Measurements from ENCODE around the gene CRNKL1.

CRNKL1 gene

DNA sequence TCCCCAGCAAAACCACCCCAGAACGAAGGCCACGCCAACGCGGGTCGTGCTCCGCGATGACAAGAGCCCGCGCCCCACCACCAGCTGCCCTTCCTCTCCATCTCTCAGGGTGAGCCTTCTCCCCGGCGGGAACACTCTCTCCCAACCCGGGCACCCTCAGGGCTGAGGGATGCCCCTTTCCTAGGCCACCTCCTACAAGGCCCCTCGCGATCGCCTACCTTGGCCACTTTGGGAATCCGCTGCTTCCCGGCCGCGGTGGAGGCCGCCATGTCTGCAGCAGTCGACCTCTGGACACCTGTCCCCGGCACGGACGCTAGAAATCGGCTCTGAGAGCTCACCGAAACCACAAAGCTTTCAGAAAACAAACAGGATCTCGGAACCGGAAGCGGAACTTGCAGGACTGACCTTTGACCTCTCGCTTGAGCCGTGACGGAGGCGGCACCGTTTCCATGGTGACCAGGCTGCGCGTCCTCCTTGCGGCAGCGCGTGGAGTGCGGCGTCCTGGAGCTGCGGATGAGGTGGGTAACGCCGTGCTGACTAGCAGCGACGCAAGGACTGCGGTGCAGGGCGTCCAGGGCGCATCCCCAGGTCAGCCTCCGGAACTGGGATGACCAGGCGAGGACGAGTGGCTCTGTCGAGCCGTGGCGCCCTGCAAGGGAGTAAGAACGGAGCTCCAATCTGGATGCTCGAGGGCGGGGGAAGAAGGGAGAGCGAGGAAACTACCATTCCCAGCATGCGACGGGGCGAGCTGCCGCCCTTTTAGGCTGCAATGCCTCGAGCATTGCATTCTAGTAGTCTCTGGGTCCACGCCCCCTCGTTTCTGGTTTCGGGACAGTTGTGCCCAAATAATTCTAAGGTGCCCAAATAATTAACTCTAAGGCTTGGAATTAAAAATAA is at the start of gene CRNKL1, which contains the start of gene CFAP61:
Gene CRNKL1 (minus strand): TSS at position 393 of the 897 bp plus-strand sequence. CDS start 124 bp downstream, at position 269.
Gene CFAP61 (plus strand): TSS at position 459 of the 897 bp plus-strand sequence. CDS start 4,122 bp downstream, outside the sequence.
- peak; percentile 96 to 98 for DNase-seq

DNA sequence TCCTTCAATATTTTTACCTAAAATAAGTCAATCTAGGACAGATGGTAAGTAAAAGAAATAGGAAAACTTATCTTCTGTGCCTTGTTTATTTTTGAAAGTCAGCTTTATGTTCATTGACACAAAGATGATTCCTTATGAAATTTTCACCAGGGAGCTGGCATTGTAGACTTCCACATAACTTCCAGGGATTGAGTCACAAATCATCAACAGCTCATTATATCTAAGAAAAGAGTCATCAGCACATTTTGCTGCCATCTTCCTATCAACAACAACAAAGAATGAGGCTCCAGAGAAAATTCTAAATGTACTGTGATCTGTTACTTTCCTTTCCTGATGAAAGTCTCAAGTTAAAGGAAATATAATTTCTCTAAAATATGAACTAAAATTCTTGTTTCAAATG is 48.6 kb upstream of the CRNKL1 start:
- no peak for DNase-seq

DNA sequence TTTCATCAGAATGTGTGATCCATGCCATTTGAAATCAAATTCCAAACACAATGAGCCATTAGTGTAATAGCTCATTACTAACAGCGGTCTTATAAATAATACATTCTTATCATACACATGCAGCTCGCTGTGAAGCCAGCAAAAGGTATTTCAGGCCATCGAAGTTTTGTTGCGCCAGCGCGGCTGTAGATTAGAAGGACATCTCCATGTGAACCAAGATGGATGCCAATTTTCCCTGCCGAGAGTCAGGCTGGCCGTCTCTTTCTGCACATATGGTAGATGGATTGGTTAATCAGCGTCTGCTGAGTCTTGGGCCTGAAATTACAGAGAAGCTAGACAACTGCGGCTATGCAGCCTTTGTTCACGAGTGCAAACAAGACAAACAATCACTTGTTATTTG is 44.2 kb upstream of the CRNKL1 start:
- no peak for DNase-seq

DNA sequence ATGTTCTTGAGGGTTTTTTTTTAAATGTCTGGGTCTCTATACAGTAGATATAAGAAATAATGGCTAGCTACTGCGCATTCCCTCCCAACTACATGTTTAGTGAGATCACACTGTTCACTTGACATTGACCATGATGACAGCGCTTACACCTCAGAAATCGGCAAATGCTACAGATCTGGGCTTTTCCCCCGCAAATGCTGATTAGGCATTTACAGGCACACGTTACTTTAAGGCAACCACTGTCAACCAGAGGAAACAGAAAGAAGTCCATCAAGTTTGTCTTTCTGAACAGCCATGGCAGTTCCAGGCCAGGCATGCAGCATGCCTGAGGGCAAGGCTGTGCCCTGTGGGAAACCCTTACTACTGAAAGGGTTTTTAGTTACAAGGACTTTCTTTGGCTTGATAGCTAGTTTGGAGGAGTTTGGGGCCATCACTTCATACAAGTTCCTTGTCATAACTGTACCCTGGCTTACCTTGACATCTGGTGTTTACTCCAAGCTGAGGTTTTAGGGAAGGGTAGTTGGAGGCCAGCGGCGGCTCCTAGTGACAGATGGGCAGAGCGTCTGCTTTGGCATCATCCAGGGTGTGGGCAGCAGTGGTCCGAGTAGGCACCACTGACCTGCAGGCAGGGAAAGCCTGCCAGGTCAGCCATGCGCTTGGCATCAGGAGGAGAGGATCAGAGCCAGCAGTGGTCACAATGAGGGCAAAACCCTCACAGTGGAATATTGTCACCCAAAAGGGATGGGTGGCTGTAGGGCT is 43.0 kb upstream of the CRNKL1 start:
- DNase-seq = no peak

DNA sequence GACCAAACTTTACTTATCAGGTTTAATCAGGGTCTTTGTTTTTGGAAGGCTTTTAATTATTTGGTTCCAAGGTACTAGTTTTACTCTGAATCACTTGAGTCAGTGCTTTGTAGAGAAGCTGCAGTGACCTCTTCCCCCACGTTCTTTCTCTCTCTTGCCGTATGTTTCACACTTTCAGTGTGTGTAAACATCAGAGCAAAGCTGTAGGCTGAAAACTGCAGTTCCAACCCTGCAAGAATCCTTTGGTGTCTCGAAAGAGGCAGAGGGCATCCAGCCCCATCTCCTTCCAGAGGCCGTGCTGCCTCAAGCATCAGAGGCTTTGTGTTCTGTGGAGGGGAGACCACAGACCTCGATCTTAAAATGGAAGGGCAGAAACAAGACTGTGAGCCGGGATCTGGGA is 42.1 kb upstream of the CRNKL1 start:
- DNase-seq = no peak

DNA sequence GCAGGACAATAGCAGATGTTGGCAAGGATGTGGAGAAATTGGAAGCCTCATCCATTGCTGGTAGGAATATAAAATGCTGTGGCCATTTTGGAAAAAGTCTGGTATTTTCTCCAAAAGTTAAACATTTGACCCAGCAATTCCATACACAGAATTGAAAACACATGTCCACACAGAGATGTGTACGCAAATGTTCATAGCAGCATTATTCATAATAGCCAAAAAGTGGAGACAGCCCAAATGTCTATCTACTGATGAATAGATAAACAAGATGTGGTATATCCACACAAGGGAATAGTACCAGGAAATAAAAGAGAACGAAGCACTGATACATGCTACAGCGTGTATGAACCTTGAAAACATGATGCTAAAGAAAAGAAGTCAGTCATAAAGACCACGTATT is 40.6 kb upstream of the CRNKL1 start:
- no peak for DNase-seq

DNA sequence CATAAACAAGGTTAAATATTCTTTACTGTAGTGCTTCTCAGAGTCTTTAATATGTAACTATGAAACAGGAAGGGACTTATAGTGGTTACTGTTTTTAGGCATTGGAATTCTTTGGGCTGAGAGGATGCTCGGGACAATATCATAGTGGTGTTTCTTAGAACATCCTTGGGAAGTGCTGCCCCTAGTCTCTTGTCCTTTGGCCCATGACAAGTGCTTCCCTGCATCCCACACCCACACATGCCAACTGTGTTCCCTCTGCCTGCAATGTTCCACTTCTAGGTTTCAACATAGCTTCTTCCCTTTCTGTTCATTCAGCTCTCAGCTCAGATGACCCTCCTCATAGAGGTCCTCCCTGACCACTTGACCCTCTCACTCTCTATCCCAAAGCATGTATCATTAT is 37.7 kb upstream of the CRNKL1 start:
- DNase-seq = no peak

DNA sequence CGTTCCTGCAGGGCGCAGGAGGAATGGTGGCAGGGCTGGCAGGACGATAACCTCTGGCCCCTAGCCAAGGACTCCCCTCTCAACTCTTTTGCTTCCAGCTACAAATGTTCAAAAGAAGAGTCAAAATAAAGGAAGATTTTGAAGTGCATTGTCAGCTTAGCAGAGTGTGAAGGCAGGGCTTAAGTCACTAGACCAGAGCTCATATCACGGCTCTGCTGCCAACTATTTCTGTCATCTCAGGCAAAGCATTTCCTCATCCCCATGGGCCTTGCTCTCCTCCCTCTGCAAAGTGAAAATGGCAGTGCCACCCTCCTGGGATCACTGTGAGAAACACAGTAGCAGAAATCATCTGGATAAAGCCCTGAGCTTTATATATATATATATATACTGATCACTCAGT is 36.8 kb upstream of the CRNKL1 start:
- no peak for DNase-seq

DNA sequence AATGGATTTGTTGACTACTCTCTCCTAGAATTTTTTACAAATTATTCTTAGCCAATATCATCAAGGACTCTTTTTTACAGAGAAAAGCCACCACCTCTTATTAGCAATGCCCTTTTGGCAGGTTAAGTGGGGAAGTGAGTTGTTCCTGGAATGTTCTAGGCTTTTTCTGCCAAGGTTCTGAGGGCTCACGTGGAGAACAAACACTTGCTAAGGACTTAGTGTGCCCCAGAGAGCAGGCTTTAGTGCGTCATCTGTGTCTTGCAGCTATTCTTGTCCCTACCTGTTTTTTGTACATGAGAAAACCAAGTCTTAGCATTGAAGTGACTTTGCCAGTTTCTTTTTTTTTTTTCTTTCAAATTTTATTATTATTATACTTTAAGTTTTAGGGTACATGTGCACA is 33.5 kb upstream of the CRNKL1 start:
- DNase-seq = no peak

DNA sequence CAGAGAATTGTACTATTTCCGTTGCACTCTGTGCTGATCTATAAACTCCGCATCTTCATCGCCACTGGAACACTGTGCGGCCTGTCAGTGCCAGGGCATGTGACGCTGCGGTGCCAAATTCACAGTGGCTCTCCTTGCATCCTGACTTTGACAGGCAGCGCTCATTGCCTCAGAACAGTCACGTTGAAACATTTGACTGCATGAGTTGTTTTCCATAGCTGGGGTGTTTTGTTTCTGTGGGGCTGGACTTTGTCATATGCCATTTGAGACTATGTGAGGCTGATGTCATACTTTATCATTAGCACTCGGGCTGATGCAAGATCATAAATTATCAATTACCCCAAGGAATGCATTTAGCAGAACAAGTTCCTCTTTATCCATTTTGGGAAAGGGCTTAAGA is 32.8 kb upstream of the CRNKL1 start:
- DNase-seq = no peak

DNA sequence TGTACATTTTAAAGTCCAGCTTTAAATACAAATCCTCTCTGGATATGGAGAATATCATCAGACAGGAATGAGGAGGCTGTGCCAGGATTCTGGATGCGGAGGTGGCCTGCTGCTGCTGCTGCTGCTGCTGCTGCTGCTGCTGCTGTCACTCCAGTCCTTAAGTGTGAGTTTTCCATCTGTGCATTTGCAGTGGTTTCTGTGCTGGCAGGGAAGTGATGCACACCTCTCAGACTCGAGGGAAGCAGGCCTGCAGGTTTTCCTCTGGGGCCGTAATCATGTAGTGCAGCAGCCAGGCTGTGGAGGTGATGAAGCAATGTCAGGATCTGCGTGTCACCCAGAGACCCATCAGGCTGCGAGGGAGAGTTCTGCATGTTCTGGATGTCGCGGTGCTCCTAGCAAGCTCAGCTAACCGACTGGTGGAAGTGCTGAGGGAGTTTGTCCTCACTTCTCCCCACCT is 32.1 kb upstream of the CRNKL1 start:
- DNase-seq = no peak

DNA sequence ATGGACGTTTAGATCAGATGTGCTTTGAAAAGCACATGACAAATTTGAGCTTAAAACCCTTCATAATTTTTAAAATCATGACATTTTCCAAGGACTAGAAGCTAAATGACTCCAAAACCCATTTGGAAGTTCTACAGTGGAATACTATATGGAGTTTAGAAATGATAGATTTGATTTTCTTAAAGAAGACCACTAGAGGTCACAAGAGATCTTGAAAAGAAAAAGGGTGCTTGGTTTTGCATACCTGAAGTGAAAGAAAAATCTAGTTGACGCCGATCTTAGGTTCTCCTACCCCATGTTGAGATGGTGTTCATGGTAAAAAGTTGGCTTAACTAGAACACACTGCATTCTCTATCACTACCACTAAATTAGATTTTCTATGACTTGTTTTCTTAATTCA is 31.5 kb upstream of the CRNKL1 start:
- DNase-seq = peak in 1 of 2 donors; percentile 48

DNA sequence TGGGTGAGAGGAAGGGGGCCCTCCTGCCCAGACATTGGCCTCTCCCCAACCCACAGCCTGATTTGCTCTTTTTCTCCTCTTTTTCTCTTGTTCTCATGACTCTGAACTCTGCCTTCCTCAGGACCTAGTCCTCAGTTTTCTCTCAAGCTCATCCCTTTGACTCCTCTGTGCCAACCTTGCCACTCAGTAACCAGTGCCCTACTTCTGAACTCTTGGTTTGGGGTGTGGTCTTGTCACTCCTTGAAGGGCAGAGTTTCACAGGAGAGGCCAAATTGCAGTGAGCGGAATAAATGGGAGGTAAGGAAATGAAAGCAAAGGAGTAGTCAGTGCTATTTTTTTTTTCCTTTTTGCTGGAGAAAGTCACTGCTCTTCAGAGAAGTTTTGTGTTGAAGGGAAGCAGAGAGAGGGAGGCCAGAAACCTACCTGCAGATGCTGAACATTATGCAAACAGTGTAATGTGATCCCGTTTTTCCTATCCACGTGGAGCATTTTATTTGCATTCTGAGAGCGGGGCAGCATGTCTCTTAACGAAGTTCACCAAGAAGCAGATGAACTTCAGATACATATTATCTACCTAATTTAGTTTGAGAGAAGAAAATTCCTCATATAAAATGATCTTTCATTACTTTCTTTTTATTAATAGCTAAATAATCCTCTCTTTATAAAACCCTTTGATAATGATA is 27.0 kb upstream of the CRNKL1 start:
- DNase-seq = no peak

DNA sequence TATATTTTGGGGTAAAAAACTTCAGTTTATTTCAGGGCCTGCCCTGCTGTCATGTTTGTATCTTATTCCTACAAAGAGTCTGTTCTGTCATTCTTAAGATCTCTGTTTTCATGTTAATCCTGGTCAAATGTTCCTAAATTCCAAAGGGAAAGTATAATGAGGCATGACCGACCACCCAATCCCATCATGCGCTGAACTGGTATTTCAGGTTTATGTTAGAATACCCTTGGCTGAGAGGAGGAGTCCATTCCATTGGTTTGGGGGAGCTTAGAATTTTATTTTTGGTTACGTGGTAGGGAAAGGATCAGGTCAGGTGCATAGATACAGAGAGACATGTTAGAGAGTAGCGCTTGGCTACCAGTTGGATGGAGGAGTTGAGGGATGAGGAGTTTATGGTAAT is 25.8 kb upstream of the CRNKL1 start:
- DNase-seq = no peak

DNA sequence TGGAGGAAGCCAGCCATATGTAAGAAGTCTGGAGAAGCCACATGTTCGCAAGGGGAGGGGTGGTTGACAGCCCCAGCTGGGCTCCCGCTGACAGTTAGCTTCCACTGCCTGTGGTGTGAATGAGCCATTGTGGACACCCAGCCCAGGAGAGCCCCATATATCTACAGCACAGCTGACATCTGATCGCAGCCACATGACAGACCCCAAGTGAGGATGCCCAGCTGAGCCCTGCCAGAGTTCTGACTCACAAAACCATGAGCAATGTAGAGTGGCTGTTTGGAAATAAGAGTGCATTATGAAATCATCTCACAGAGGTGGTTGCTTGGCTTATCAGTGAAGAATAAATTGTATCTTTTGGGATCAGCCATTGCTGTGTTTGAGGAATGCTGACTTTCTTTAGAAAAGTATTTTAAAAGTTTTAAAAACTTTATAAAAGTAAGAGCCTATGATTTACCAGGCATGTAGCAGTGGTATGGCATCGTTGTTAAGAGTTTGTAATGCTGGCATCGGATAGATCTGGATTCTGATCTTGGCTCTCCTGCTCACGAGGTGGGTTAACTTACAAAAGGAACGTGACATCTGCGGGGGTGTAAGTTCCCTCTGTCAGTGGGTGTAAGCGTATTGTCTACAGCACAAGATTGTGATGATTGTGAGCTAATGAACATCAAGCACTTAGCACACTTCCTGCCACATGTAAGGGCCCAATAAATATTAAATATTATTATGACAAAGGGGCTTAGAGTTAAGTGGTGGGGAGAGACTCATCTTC is 24.2 kb upstream of the CRNKL1 start:
- DNase-seq = no peak

DNA sequence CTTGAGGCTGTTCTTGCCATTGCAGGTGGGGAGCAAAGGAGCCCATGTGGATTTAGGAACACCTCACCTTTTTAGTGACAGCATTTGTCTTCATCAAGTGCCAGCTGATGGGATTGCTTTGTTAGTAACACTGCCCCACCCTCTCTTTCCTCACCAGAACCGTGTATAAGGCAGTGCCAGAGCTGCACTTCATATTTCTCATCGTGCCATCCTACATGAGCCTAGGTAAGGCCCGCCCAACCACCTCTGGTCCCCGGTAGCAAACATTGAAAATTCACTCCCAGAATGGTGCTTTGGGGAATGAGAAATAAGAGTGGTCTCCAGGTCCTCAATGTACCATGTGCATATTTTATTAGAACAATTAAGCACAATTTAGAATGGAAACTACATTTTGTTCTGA is 22.8 kb upstream of the CRNKL1 start:
- no peak for DNase-seq

DNA sequence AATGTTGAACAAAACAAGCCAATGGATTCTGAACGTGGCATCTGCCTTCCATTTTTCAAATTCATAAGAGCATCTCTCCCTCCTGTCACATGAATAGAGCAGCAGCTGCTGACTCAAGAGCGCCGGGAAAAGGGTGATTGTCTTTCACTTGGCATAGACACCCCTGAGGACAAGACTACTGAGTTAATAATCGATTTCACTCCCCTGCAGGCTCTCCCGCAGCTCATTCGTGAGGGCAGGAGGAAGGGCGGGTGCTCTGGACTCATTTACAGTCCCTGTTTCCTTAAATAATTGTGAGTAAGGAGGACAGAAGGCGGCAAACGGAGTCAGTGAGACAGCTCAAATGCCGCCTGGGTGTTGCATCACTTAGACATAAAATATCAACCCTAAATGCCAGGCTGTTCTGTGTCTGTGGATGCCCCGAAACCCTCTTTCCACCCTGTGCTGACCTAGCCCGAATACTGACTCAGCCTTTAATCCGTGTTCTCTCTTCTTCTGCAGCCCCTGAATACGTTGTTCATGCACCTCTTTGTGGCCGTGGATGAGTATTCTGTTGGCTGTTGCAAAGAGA is 21.6 kb upstream of the CRNKL1 start:
- DNase-seq = no peak

DNA sequence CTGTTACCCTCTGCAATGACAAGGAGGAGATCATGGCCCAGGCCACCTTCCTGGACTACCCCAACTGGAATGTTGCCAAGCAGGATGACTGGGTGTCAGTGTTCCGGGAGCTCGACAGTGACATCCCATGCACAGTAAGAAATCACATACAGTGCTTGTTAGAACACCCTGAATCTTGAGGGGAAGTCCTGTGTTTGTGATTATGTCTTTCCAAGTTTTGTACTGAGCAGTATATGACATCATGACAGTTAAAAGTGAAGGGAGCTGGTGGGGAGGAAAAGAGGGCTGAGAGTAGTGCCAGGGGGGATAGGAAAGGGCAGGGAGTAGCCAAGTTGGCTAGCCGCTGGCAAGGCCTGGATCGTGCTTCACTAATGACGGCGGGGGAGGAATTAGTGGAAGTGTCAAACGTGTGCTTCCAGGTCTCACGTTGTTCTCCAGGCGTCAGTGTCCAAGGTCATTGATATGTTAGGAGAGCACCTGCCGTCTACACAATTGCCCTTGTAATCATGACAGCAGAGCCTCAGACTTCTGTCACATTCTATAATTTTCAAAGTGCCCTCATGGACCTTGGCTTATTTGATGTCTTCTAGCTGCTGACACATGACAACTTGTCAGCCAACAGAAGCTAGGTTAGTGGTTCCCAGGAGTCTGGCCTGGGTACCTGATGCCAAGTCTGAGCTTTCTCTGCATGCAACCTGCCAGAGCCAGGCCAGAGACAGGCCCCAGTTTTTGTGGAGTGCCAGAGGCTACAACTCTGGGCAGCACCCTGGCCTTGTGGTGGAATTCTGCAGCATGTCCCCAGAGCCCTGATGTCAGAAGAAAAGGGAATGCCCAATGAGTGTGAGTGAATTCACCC is 18.8 kb upstream of the CRNKL1 start:
- DNase-seq = no peak

DNA sequence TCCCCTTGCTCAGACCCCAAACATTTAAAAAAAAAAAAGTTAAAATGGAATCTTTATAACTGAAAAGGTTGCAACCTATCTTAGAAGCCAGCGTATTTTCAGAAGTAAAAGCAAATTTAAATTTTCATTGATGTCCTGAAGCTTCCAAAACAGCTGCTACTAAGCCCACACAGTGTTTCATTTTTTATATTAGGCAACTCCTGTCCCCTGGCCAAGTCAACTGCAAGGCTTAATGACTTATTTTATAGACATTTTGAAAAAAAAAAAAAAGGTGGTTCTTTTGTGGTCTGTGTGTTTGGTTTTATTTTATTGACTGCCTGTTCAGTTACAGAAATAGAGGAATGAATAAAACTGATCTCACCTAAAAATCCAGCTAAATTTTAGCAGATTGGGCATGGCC is 13.1 kb upstream of the CRNKL1 start:
- no peak for DNase-seq

DNA sequence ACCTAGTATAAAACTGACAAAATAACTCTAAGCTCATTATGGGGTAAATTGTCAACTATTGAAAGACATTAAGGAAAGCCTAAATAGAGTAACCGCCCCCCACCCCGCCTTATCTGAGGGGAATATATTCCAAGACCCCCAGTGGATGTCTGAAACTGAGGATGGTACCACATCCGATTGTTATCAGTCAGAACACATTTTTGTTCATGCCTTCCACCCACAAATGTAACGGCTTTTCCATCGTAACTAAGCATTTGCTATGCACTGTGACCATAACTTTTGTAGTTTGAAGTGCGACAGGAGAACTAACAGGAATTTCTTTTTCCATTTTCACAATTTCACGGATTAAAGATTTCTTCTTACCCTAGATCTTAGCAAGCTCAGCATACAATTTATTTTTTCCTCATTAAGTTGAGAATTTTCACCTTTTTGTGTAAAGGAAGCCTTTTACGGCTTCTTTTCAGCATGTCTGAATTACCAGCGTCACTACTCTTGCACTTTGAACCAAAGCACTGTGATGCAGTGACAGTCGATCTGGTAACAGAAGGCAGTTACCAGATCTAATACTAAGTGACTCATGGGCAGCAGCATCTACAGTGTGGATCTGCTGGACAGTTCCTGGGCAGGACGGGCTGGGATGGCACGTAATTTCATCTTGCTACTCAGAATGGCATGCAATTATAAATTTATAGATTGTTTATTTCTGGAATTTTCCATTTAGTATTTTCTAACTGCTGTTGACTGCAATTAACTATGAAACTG is 11.9 kb upstream of the CRNKL1 start:
- no peak for DNase-seq

Measured in CD4-positive, alpha-beta T cell treated with Interferon alpha-2 for 1 hour (primary cell).